Measurements from ENCODE around the gene UNC5A.

DNA sequence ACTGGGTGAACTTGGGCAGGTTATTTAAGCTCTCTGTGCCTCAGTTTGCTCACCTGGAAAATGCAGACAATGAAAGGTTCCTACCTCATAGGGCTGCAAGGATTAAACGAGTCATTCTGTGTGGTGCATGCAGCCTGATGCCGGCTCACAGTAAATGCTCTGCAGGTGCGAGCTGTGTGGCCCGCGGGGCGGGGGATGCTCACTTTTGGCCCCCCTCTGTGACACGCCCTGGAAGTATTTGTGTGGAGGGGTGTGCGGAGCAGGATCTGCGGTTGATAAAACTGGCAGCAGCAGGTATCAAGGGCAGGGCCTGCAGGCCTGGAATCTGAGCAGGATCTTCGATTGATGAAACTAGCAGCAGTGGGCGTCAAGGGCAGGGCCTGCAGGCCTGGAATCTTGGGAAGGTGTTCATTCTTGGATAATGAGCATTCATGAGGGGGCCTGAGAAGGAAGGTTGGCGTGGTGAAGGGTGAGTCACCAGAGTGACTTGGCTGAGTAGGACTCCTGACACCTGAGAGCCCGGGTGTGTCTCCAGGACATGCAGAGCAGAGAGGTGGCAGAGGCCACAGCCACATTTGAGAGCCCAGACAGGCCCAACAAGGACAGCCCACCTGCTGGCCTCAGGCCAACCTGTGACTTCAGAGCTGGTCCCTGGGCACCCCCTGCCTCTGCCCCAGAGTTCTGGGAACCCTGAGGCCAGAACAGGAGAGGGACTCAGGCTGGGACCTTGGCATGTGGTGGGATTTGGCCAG is 11.9 kb downstream of the UNC5A start:
- TF ChIP-seq CTCF (IDR thresholded peaks at IDR 0.05) (no peak), POLR2A (IDR thresholded peaks at IDR 0.05) (no peak)

Data from uterus (tissue), 2 donors.